Fibroblast of lung (primary cell): ENCODE measurements around the gene MYD88. TPM values are rescaled to one million over a fixed set of nuclear protein-coding genes. Genes with fewer than 3 reads are reported as not detected.

Source experiments
- DNase-seq, 2 donors: peaks; one replicate each; pipeline versions ENCODE4 v3.0.0 to v3.0.0-alpha.2; 2010; ENCODE audit warnings: low read depth in 2 of 2
- H2AFZ ChIP-seq: 2 replicates; pipeline ENCODE4 v1.5.1; 2012; ENCODE audit warnings: low read length, control low read depth, inconsistent platforms
- H3K27ac ChIP-seq: 2 replicates; pipeline ENCODE4 v1.5.1; 2011; ENCODE audit warnings: low read length, control low read depth; ENCODE audit not compliant: insufficient read depth
- H3K27me3 ChIP-seq: 2 replicates; pipeline ENCODE4 v1.5.1; 2011; ENCODE audit warnings: mild to moderate bottlenecking, low read length; ENCODE audit not compliant: control insufficient read depth, insufficient read depth
- H3K36me3 ChIP-seq: 2 replicates; pipeline ENCODE4 v1.5.1; 2011; ENCODE audit warnings: low read length; ENCODE audit not compliant: control insufficient read depth, insufficient read depth
- H3K4me1 ChIP-seq: 2 replicates; pipeline ENCODE4 v1.5.1; 2011; ENCODE audit warnings: low read length; ENCODE audit not compliant: control insufficient read depth, insufficient read depth; ENCODE audit errors: extremely low read depth
- H3K4me2 ChIP-seq: 2 replicates; pipeline ENCODE4 v1.5.1; 2011; ENCODE audit warnings: low read length, control low read depth; ENCODE audit not compliant: insufficient read depth; ENCODE audit errors: extremely low read depth
- H3K4me3 ChIP-seq, 4 experiments: fragments of 200-600 bp in 1 of 4; sonication (generic) in 1 of 4; replicated peaks in 1 of 4; 2 replicates each; pipeline ENCODE4 v1.5.1; 2011 to 2016; ENCODE audit warnings: low read length in 4 of 4, low read depth in 3 of 4, mild to moderate bottlenecking in 3 of 4, control low read depth in 2 of 4, inconsistent platforms in 1 of 4, mixed read lengths in 1 of 4; ENCODE audit not compliant: insufficient read depth in 1 of 4; ENCODE audit errors: control extremely low read depth in 1 of 4
- H3K79me2 ChIP-seq: 2 replicates; pipeline ENCODE4 v1.5.1; 2012; ENCODE audit warnings: mild to moderate bottlenecking, low read length, inconsistent platforms; ENCODE audit not compliant: control insufficient read depth, insufficient read depth
- H3K9ac ChIP-seq: 2 replicates; pipeline ENCODE4 v1.5.1; 2011; ENCODE audit warnings: mild to moderate bottlenecking, low read length, control low read depth; ENCODE audit not compliant: insufficient read depth
- H3K9me3 ChIP-seq: 2 replicates; pipeline ENCODE4 v1.5.1; 2012; ENCODE audit warnings: low read depth, low read length; ENCODE audit not compliant: control insufficient read depth, insufficient read depth
- H4K20me1 ChIP-seq: 2 replicates; pipeline ENCODE4 v1.5.1; 2011; ENCODE audit warnings: low read length; ENCODE audit not compliant: control insufficient read depth, insufficient read depth; ENCODE audit errors: extremely low read depth
- CTCF ChIP-seq, 2 donors: IDR thresholded peaks in 1 of 2; conservative IDR thresholded peaks in 1 of 2; 1 replicate in 1 of 2; 2 replicates in 1 of 2; pipeline ENCODE4 v1.5.1; 2011 to 2012; ENCODE audit warnings: low read length in 2 of 2, control low read depth in 1 of 2, inconsistent platforms in 1 of 2, low read depth in 1 of 2, mild to moderate bottlenecking in 1 of 2
- EZH2 ChIP-seq: IDR thresholded peaks from 2 replicates; pipeline ENCODE4 v1.5.1; 2012; ENCODE audit warnings: low read length, control low read depth, mild to moderate bottlenecking; ENCODE audit errors: missing control alignments
- polyA plus RNA-seq, 2 donors: library from polyadenylated mRNA; depleted of rRNA in 1 of 2; stranded (reverse) in 1 of 2; unstranded in 1 of 2; fragments of >200 nt; gene quantifications; 2 replicates each; pipeline ENCODE4 v1.2.1, GENCODE V29; 2011 to 2012; ENCODE audit warnings: missing spikeins in 1 of 2
- total RNA-seq: library from RNA; depleted of rRNA; stranded (reverse); fragments of >200 nt; gene quantifications from 2 replicates; pipeline ENCODE4 v1.2.1, GENCODE V29; 2014

The MYD88 gene
- total and polyA plus RNA-seq, 2 donors (not counting 1 experiment from before 2014, with no cell fraction given): 12.1 to 22.1 TPM

GRCh38 chr3:38107911-38108648 is 30.4 kb upstream of the MYD88 start:
- no peak for DNase-seq
- no peak overlapping the region for H2AFZ ChIP-seq
- H3K4me2 ChIP-seq: no peak overlapping the region
- no peak overlapping the region for H3K9ac ChIP-seq
- no peak overlapping the region for H3K4me3 ChIP-seq
- H3K36me3 ChIP-seq: no peaks in the 10 kb centered on the region
- H3K79me2 ChIP-seq: no peaks in the 10 kb centered on the region
- H3K4me1 ChIP-seq: no peaks in the 10 kb centered on the region
- no peaks in the 10 kb centered on the region for H3K9me3 ChIP-seq
- TF ChIP-seq EZH2 (no peak), CTCF (conservative IDR thresholded peaks at IDR 0.05 in 1 of 2, IDR thresholded peaks at IDR 0.05 in 1 of 2; ENCODE audit: low read depth in 1 of 2, low read length in 2 of 2) (no peak)
- no peaks in the 10 kb centered on the region for H4K20me1 ChIP-seq
- H3K27ac ChIP-seq: no peak overlapping the region
- no peaks in the 10 kb centered on the region for H3K27me3 ChIP-seq

- Histone ChIP-seq H3K9ac (no peak overlapping the region), H3K4me2 (no peak overlapping the region), H3K4me3 (no peak overlapping the region), H3K36me3 (no peaks in the 10 kb centered on the region), H3K27ac (no peak overlapping the region), H3K79me2 (no peaks in the 10 kb centered on the region), H3K9me3 (no peaks in the 10 kb centered on the region), H4K20me1 (no peaks in the 10 kb centered on the region), H3K27me3 (no peaks in the 10 kb centered on the region), H3K4me1 (no peaks in the 10 kb centered on the region), H2AFZ (no peak overlapping the region)
- DNase-seq: no peak
- TF ChIP-seq CTCF (conservative IDR thresholded peaks at IDR 0.05 in 1 of 2, IDR thresholded peaks at IDR 0.05 in 1 of 2; ENCODE audit: low read depth in 1 of 2, low read length in 2 of 2) (no peak), EZH2 (no peak)
Measured at GRCh38 chr3:38108649-38109579, 29.5 kb upstream of the MYD88 start.

DNA sequence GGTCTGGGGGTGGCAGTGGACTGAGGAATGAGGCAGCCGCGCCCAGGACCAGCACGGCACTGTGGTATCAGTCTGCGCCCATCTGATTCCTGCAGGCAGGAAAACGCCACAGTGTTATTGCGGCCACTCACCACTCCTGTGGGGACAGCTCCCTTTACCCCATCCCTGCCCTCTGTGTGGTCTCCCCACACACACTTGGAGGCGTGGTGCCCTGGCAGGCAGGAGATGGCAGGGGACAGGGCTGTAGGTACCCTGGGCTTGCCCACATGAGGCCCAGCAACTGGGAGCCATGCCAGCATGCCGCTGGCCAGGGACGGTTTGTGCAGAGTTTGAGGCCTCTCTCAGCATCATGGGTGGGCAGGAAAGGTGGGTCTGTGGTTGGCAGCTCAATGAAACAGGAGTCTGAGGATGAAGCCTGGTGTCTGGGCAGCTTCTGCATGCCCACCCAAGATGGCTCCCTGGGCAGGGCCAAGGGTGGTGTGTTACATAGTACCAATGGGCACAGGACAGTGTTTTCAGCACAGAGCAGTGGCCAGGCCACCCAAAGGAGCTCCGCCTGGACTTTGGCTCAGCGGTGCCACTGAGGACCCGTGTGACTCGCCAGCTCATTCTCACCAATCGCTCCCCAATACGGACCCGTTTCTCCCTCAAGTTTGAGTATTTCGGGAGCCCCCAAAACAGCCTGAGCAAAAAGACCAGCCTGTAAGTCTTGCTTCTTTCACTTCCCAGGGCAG is 28.7 kb upstream of the MYD88 start:
- H3K27ac ChIP-seq: no peak overlapping the region
- H3K4me2 ChIP-seq: no peak overlapping the region
- no peak overlapping the region for H3K9ac ChIP-seq
- TF ChIP-seq CTCF (conservative IDR thresholded peaks at IDR 0.05 in 1 of 2, IDR thresholded peaks at IDR 0.05 in 1 of 2; ENCODE audit: low read depth in 1 of 2, low read length in 2 of 2): no peak
- TF ChIP-seq EZH2: no peak
- no peak overlapping the region for H2AFZ ChIP-seq
- no peak for DNase-seq
- no peaks in the 10 kb centered on the region for H4K20me1 ChIP-seq
- H3K27me3 ChIP-seq: no peaks in the 10 kb centered on the region
- H3K9me3 ChIP-seq: no peaks in the 10 kb centered on the region
- H3K4me1 ChIP-seq: no peaks in the 10 kb centered on the region
- H3K36me3 ChIP-seq: no peaks in the 10 kb centered on the region
- H3K4me3 ChIP-seq: no peak overlapping the region
- no peaks in the 10 kb centered on the region for H3K79me2 ChIP-seq
